Brain microvascular endothelial cell (primary cell): ENCODE measurements around the gene ADGRD1.

Experiments used
- DNase-seq: peaks from one replicate; pipeline ENCODE4 v3.0.0-alpha.2; 2020
- H3K27ac ChIP-seq: fragments of 250-450 bp; sonication (Bioruptor Pico); 2 replicates; pipeline ENCODE4 v1.5.1; 2020; ENCODE audit warnings: mild to moderate bottlenecking, moderate library complexity
- H3K27me3 ChIP-seq: fragments of 250-450 bp; sonication (Bioruptor Pico); replicated peaks from 2 replicates; pipeline ENCODE4 v1.5.1; 2020; ENCODE audit warnings: mild to moderate bottlenecking
- H3K36me3 ChIP-seq: fragments of 250-450 bp; sonication (Bioruptor Pico); replicated peaks from 2 replicates; pipeline ENCODE4 v1.5.1; 2020; ENCODE audit warnings: mild to moderate bottlenecking
- H3K4me3 ChIP-seq: 2 replicates; pipeline ENCODE4 v1.5.1; 2011; ENCODE audit warnings: low read depth, mild to moderate bottlenecking, control low read depth, low read length, moderate library complexity
- in situ Hi-C: cut with HindIII; loops from 2 replicates; pipeline ENCODE4 v1.10.0; 2017; ENCODE audit warnings: low sequenced_read_pairs, low pct_ligation_motif_present
- TF ChIP-seq, protein P1 (sequence below): IDR thresholded peaks from 2 replicates; pipeline ENCODE4 v1.5.1; 2011; ENCODE audit warnings: low read depth, mild to moderate bottlenecking, moderate library complexity, low read length, control low read depth, inconsistent platforms; ENCODE audit errors: missing control alignments

ADGRD1 gene

DNA sequence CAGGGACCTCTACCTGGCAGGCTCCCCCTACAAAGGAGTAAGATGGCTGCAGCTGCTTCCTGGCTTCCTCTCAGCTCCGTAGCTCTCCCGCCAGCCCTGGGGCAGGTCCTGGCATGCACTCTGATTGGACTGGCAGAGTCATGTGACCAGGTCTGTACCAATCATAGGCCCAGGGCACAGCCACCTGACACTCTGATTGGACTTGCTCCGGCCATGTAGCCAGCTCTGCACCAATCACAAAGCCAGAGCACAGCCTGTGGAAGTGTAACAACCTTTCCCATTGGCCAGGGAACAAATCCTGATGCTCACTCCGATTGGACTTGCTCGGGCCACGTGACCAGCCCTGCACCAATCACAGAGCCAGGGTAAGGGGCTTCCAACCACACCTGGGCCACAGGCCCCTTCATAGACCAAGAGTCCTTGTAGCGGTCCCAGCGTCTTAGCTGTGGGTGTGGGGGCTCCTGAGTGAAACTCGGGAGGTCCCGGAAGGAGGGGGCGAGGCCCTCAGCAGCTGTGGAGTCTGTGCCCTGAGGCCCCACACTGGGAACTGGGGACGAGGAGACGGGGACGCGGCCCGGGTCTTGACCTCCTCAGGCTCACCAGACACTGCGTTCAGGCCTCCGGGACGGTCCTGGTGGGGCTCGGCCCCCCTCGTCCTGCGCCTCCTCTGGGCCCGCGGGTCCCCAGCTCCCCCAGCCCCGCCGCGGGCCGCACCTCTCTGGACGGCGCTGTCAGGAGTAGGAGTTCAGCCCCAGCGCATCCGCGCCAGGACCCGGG, 210.6 kb downstream of the ADGRD1 start:
- no peak for DNase-seq

DNA sequence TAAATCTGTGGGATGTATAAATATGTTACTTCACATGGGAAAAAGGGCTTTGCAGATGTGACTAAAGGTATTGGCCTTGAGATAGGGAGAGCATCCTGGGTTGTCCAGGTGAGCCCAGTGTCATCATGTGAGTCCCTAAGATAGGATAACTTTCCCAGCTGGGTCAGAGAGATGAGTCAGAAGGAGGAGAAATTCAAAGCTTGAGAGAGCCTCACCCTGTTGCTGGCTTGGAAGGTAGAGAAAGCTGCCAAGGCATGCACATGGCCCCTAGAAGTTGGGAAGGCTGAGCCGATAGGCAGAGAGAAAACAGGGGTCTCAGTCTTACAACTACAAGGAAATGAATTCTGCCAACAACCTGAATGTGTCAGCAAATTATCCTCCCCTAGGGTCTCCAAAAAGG, 213.0 kb downstream of the ADGRD1 start:
- DNase-seq, result no peak
- no peaks in the 10 kb centered on the region for H3K36me3 ChIP-seq
- TF ChIP-seq, protein P1, sequence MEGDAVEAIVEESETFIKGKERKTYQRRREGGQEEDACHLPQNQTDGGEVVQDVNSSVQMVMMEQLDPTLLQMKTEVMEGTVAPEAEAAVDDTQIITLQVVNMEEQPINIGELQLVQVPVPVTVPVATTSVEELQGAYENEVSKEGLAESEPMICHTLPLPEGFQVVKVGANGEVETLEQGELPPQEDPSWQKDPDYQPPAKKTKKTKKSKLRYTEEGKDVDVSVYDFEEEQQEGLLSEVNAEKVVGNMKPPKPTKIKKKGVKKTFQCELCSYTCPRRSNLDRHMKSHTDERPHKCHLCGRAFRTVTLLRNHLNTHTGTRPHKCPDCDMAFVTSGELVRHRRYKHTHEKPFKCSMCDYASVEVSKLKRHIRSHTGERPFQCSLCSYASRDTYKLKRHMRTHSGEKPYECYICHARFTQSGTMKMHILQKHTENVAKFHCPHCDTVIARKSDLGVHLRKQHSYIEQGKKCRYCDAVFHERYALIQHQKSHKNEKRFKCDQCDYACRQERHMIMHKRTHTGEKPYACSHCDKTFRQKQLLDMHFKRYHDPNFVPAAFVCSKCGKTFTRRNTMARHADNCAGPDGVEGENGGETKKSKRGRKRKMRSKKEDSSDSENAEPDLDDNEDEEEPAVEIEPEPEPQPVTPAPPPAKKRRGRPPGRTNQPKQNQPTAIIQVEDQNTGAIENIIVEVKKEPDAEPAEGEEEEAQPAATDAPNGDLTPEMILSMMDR, result no peak
- in situ Hi-C loops, result no loop called here
- H3K27ac ChIP-seq, result no peak overlapping the region
- no peak overlapping the region for H3K4me3 ChIP-seq
- H3K27me3 ChIP-seq, result no peaks in the 10 kb centered on the region

More for the DNA sequence above, 210.6 kb downstream of the ADGRD1 start:
- Histone ChIP-seq H3K4me3 (no peak overlapping the region), H3K27me3 (no peaks in the 10 kb centered on the region), H3K27ac (no peak overlapping the region), H3K36me3 (no peaks in the 10 kb centered on the region)
- TF ChIP-seq, protein P1, result no peak
- in situ Hi-C loops, result no loop called here

DNA sequence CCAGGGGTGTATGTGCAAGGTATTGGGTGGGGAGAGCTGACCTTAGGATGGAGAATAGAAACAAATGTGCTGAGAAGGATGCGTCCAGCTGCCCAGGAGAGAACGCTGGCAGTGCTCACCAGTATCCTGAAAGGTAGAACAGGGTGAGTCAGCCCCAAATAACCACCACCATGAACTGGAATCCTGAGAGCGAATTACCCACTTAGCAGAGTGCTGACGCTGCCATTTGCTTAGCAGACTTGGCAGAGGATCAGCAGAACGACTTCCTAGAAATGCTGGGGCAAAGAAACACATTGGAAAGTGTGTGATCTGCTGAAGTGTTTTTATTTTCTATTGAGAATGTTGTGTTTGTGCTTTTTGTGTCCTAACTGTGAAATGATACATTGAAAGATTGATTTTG, 213.6 kb downstream of the ADGRD1 start:
- in situ Hi-C loops, result no loop called here
- TF ChIP-seq, protein P1, result no peak

DNA sequence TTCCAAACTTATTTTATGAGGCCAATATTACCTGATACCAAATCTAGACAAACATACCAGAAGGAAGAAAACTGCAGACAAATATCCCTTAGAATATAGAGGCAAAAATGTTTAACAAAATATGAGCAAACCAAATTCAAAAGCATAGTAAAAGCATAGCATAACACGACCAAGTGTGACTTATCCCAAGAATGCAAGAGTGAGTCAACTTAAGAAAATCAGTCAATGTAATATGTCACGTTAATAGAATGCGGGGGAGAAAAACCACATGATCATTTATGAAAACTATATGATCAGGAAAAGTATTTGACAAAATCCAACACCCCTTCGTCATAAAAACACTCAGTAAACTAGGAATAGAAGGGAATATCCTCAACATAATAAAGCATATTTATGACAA, 217.3 kb downstream of the ADGRD1 start:
- in situ Hi-C loops, result no loop called here
- no peak overlapping the region for H3K4me3 ChIP-seq
- TF ChIP-seq, protein P1, result no peak
- no peaks in the 10 kb centered on the region for H3K27me3 ChIP-seq
- no peak overlapping the region for H3K27ac ChIP-seq
- DNase-seq, result no peak
- no peaks in the 10 kb centered on the region for H3K36me3 ChIP-seq

More for the DNA sequence above, 213.6 kb downstream of the ADGRD1 start:
- H3K27me3 ChIP-seq, result no peaks in the 10 kb centered on the region
- no peak overlapping the region for H3K27ac ChIP-seq
- H3K36me3 ChIP-seq, result no peaks in the 10 kb centered on the region
- DNase-seq, result no peak
- no peak overlapping the region for H3K4me3 ChIP-seq

DNA sequence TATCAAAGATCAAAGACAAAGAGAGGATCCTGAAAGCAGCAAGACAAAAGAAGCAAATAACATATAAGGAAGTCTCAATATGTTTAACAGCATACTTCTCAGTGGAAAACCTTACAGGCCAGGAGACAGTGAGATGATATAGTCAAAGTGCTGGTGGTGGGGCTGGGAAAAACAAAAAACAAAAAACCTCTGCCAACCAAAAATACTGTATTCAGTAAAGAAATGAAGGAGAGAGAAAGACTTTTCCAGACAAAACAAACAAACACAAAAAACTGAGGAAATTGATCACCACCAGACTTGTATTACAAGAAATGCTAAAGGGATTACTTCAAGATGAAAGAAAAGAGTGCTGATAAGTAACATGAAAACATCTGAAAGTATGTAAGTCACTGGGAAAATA, 221.2 kb downstream of the ADGRD1 start:
- in situ Hi-C loops, result no loop called here
- H3K27ac ChIP-seq, result no peak overlapping the region
- no peaks in the 10 kb centered on the region for H3K36me3 ChIP-seq
- H3K27me3 ChIP-seq, result no peaks in the 10 kb centered on the region
- TF ChIP-seq, protein P1, result no peak
- H3K4me3 ChIP-seq, result no peak overlapping the region
- no peak for DNase-seq

DNA sequence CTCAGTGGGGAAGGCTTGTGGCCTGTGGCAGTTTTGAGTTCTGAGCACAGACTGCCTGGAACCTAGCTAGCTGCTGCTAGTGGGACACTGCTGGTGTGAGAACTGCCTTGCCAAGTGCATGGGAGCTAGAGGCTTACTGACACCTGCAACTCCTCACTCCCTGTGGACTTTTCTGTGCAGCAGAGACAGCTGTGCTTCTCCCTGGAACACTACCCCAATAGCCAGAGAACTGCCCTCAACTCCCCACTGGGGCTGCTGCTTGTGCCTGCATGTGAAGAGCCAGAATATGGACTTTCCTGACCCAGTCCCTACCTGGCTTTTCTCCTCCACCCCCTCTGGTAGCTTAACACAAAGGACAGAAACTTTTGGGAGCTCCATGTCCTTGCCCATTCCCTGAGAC, 222.6 kb downstream of the ADGRD1 start:
- in situ Hi-C loops, result no loop called here
- Histone ChIP-seq H3K4me3 (no peak overlapping the region), H3K27me3 (no peaks in the 10 kb centered on the region), H3K27ac (no peak overlapping the region), H3K36me3 (no peaks in the 10 kb centered on the region)
- DNase-seq, result no peak
- TF ChIP-seq, protein P1, result no peak
